Erythroblast (primary cell): ENCODE measurements around the gene GABRG3.
A peak's percentile ranks its signal among the peaks of the same experiment; 100 is the strongest.

Source experiments
- DNase-seq, 2 experiments: peaks; one replicate each; lab custom pipeline; 2025; lab: John Stamatoyannopoulos, UW
- GATA1 ChIP-seq: IDR thresholded peaks from 2 replicates; pipeline ENCODE4 v1.6.1; 2011; ENCODE audit warnings: low read depth, mild to moderate bottlenecking, control low read depth, low read length, moderate library complexity
- POLR2A ChIP-seq: IDR thresholded peaks from 2 replicates; pipeline ENCODE4 v1.6.1; 2011; ENCODE audit warnings: mild to moderate bottlenecking, low read length

The GABRG3 gene

GRCh38 chr15:27222479-27222878 lies 251.5 kb downstream of the GABRG3 start:
- no peak for DNase-seq
- TF ChIP-seq POLR2A (no peak), GATA1 (no peak)

- no peak for TF ChIP-seq POLR2A
- no peak for TF ChIP-seq GATA1
- no peak for DNase-seq
Observed at GRCh38 chr15:27223179-27223578, 252.2 kb downstream of the GABRG3 start.

- TF ChIP-seq POLR2A, result no peak
- no peak for TF ChIP-seq GATA1
- no peak for DNase-seq
Observed at GRCh38 chr15:27231811-27232210, 260.8 kb downstream of the GABRG3 start.

GRCh38 chr15:27232876-27233275 lies 261.9 kb downstream of the GABRG3 start:
- no peak for DNase-seq
- TF ChIP-seq POLR2A, result no peak
- no peak for TF ChIP-seq GATA1

- TF ChIP-seq GATA1 (no peak), POLR2A (no peak)
- no peak for DNase-seq
Observed at GRCh38 chr15:27234593-27234992, 263.6 kb downstream of the GABRG3 start.

GRCh38 chr15:27235161-27235560 lies 264.2 kb downstream of the GABRG3 start:
- no peak for TF ChIP-seq POLR2A
- TF ChIP-seq GATA1, result no peak
- no peak for DNase-seq

- no peak for TF ChIP-seq POLR2A
- TF ChIP-seq GATA1, result no peak
- no peak for DNase-seq
Observed at GRCh38 chr15:27235681-27236080, 264.7 kb downstream of the GABRG3 start.

- TF ChIP-seq POLR2A, result no peak
Observed at GRCh38 chr15:27237319-27237939, 266.4 kb downstream of the GABRG3 start.

GRCh38 chr15:27238209-27238608 lies 267.2 kb downstream of the GABRG3 start:
- peak in 1 of 2 experiments; percentile 0 for DNase-seq
- TF ChIP-seq GATA1, result no peak
- TF ChIP-seq POLR2A, result no peak

More at GRCh38 chr15:27237319-27237939, 266.4 kb downstream of the GABRG3 start:
- no peak for DNase-seq

GRCh38 chr15:27238707-27239423 lies 267.9 kb downstream of the GABRG3 start:
- TF ChIP-seq GATA1 (no peak), POLR2A (no peak)
- no peak for DNase-seq

- no peak for DNase-seq
- TF ChIP-seq GATA1, result no peak
- TF ChIP-seq POLR2A, result no peak
Observed at GRCh38 chr15:27241943-27242342, 271.0 kb downstream of the GABRG3 start.

GRCh38 chr15:27244047-27244446 lies 273.1 kb downstream of the GABRG3 start:
- no peak for DNase-seq
- TF ChIP-seq POLR2A, result no peak
- TF ChIP-seq GATA1, result no peak

GRCh38 chr15:27248251-27248650 lies 277.3 kb downstream of the GABRG3 start:
- no peak for TF ChIP-seq GATA1
- DNase-seq, result no peak

- TF ChIP-seq GATA1 (no peak), POLR2A (no peak)
- no peak for DNase-seq
Observed at GRCh38 chr15:27249046-27249759, 278.2 kb downstream of the GABRG3 start.

- no peak for DNase-seq
- no peak for TF ChIP-seq GATA1
- TF ChIP-seq POLR2A, result no peak
Observed at GRCh38 chr15:27249760-27250109, 278.8 kb downstream of the GABRG3 start.
